GM19025 (cell line): Measurements from ENCODE around the gene MYLK4.

Source experiments
- ATAC-seq: cut with Tn5 transposase; IDR thresholded peaks from one replicate; pipeline ENCODE4 v1.9.1; 2021; ENCODE audit warnings: mild to moderate bottlenecking, low read depth, moderate library complexity; ENCODE audit not compliant: unreplicated experiment

MYLK4 gene

DNA sequence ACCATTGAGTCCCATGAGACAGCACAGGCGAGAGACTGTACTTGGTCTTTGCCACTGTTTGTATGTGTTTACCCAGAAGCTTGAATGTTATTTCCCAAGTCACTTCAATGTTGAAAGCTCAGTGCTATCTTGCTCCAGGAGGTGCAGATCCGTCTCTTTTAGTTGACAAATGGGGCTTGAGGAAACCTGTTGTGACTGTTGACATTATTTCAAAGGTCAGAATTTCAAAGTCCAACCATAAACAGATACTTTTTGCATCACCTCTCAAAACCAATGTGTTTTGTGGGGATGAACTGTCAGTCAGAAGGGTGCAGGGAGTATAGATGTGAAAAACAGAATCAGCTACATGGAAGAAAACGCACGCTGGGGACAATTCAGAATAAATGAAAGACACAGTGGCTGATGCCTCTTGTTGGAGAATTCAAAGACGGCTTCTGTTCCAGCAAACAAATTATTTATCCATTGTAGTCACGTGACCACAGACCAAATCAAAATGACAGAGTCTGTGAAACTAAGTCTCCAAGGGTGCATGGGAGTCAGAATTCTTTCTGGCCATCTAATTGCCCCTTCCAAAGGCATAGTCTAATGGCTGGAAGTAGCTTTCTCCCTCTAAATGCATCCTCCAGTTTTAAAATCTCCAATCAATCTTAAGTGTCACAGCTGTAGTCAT, 83.7 kb downstream of the MYLK4 start:
- no peak for ATAC-seq

DNA sequence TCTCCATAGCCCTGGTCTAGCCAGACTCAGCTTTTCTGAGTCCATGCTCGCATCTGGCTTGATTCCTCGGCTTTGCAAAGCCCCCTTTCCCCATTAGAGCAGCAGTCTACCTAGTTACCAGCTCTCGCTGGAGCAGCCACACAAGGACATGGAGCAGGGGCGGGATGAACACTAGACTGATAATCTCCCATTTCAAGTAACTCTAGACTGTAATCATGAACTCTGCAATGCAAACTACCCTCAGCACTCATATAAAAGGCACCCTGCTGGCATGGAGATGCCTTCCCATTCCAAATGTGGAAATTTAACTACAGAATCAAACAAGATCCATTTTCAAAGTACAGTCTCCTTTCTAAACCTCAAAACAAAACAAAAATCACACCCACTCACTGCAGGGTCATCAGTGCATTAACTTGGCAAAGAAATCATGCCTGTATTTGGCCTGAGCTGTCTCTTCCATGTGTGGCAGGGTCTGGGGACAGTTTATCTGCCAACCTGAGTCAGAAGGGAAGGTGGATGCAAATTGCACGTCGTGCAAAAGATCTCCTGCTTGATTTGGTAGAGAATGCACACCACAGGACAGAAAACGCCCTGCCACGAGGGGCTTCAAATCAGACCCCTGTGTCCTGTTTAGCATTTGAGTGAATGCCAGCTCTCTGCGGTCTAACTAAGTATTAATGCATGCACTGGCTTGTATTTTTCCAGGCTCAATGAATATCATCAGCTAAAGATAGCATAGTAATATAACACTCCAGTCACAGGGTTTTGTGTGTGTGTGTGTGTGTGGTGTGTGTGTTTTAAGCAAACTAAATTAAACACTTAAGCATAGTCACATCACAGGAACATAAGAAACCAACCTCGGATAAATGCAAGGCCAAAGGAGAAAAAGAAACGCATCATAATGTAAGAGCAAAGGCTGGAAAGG, 85.3 kb downstream of the MYLK4 start:
- no peak for ATAC-seq

DNA sequence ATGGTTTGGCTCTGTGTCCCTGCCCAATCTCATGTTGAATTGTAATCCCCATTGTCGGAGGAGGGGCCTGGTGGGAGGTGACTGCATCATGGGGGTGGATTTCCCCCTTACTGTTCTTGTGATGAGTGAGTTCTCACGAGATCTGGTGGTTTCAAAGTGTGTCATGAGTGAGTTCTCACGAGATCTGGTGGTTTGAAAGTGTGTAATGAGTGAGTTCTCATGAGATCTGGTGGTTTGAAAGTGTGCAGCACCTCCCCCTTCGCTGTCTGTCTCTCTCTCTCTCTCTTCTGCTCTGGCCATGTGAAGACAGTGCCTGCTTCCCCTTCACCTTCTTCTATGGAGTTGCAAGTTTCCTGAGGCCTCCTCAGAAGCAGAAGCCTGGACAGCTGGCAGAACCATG, 87.6 kb downstream of the MYLK4 start:
- no peak for ATAC-seq

DNA sequence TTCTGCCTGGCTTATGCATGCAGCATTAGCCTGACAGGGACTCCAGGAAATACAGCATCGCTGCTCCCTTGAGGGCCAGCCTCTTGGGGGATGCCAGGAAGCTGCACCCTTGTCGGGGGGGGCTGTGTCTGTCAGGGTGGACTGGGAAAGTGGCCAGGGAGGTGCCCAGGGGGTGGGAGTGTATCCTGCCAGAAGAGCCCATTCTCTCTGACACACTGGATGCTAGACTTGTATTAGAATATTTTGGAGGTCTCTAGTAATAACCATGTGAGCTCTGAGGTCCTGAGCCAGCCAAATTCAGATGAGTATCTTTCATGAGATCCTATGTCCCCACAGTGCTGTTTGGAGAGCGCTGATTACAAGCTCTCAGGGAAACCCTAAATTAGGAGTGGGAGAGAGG, 89.1 kb downstream of the MYLK4 start:
- ATAC-seq: no peak

DNA sequence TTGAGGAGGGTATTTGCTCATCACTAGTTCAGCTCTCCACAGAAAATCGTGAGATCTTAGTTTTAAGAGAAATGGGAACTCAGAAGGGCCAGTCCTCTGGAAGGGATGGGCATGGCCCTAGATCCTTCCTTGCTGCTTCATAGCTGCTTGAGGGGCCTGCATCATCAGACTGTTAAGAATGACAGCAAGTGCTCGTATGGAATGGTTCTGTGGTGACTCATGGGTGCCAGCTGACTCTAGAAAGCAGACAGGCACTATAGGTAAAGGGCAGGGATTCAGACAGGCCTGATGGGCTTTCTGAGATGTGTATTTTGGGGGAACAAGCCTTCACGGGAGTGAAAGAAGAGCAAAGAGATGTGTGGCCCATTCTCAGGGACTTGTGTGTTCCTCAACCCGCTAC, 90.8 kb downstream of the MYLK4 start:
- no peak for ATAC-seq

DNA sequence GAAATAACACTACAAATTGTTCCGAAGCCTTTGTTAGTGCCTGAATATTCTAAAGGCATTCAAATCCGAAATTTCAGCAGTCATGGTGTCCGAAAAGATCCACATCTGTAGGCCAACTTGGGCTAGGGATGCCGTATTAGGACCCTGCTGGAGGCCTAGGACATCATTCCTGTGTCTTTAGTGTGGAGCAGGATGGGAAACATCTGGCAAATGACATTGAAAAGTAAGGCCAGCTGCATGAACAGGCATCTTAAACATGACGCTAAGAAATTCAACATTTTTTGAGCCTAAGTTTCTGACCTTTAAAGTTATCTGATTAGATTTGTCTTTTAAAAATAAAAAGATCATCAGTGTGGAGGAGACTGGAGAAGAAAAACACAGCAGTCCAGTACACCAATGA, 91.3 kb downstream of the MYLK4 start:
- ATAC-seq: no peak

DNA sequence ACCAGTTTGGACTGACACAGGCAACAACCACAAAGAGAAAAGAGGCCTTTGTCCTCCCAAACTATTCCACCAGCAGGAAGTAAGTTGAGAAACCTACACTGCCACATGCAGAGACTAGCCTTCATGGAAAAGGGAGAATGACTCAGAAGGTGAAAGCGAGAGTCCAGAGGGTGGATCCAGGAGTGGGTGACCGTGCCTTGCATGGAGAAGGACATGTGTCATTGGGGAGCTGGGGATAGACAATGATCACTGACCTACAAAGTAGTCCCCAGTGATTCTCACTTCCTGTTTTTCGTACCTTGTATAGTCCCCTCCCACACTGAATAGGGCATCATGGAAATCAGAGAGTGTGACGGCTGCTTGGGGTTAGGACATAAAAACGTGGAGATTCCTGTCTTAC, 91.9 kb downstream of the MYLK4 start:
- no peak for ATAC-seq

DNA sequence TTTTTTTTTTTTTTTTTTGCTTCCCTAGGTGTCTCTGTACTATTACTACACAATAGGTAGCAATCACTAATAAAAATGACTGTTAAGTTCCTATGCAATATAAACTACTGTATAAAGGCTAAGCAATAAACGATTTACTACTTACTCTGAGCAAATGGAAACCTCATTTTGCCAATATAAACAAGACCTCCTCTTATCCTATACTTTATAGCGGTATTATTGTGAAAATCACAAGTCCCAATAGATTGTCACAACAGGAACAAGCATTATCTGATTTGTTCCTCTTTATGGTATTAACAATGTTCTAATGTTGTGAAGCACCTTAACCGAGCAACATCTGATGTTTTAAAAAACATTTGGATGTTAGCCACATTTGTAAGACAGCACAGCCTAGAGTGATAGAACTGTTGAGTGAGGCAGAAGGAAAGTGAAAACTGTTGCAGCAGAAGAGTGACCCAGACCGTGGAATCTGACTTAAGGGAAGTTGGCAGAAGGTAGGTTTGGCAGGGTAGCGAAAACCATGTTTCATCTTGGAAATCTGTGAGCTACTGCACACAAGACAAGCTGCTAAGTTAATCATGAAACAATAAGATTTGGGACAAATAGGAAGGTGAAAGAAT, 94.2 kb downstream of the MYLK4 start:
- no peak for ATAC-seq

DNA sequence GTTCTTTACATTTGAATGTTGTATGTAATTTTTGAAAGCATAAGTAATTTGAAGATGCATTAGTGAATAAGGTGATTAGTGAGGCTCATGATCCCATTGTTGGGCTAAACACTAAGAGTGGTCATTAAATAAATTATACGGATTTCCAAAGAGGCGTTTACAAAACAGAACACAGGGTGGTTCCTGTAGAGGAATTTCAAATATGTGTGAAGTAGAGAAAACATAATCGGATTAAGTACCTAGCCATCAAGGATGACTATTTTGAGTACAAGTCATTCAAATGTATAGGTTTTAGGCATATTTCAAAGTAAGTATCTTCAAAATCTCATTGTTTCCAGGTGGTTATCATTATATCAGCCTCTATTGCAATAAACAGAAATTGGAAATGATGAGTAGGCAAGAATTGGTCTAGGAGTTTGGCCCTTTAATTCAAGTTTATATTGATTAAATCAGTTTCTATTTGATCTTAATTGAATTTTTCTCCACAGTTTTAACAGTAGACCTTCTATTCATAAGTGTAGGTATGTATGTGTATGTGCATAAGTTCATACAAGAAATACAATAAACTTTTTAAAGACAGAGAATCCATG, 94.8 kb downstream of the MYLK4 start:
- no peak for ATAC-seq

DNA sequence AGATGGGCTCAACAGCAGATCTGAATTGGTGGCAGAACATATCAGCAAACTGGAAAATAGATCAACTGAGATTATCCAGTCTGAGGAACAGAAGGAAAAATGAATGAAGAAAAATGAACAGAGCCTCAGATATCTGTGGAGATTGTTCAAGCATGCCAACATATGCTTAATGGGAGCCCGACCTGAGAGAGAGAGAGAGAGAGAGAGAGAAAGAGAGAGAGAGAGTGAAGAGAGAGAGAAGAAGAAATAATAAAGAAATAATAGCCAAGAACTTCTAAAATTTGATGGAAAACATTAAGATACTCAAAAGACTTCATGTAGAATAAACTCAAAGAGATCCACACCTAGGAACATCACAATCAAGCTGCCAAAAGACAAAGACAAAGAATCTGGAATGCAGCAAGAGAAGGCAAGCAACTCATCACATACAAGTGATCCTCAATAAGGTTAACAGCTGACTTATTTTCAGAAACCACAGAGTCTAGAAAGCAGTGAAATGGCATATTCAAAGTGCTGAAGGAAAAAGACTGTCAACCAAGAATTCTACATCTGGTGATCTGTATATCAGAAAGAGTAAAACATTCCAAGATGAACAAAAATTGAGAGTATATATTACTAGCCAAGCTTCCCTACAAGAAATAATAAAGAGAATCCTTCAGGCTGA, 97.2 kb downstream of the MYLK4 start:
- ATAC-seq: no peak

DNA sequence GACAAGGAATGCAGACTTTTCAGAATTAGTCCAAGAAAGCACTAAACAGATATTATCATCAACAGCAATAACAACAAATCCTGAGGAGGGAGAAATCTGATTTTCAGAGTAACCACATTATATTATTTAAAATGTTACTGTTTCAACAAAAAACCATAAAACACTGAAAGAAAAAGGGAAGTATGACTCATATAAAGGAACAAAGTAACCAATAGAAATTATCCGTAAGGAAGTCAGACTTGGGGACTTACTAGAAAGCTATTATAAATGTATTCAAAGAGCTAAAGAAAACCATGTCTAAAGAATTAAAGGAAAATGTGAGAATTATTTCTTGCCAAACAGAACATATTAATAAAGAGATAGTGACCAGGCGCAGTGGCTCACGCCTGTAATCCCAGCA, 98.1 kb downstream of the MYLK4 start:
- no peak for ATAC-seq

DNA sequence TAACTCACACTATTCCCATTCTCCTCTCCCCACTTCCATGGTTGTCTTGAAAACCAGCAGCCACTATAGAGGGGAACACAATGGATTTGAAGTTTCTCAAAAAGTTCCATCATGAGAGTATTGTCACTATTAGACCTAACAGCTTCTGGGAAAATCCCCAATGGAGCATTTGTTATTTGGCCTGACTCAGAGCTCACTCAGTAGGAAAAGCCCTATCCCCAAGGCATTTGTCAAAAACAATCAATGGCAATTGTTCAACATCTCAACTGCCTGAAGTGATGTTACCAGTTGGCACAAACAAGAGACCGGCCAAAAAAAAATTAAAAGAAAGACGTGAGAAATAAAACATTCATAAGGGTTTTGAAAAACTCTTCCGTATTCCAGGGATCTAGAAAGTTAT, 98.8 kb downstream of the MYLK4 start:
- no peak for ATAC-seq

DNA sequence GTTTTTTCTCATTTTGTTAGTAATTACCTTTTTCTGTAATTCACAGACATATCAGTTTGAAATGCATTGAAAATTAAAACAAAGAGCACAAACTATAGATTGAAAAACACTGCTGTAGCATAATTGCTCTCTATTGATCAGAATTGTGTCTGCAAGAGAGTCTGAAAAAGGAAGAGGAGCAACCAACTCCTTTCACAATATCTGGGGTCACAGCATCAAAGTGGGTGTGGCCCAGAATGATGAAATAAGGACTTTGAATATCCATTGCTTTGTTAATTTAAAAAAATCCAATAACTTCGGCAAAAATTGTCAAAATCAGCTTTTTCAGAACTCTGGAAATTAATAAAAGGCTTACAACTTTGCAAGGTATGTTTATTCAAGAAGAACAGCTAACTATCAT, 99.2 kb downstream of the MYLK4 start:
- no peak for ATAC-seq

DNA sequence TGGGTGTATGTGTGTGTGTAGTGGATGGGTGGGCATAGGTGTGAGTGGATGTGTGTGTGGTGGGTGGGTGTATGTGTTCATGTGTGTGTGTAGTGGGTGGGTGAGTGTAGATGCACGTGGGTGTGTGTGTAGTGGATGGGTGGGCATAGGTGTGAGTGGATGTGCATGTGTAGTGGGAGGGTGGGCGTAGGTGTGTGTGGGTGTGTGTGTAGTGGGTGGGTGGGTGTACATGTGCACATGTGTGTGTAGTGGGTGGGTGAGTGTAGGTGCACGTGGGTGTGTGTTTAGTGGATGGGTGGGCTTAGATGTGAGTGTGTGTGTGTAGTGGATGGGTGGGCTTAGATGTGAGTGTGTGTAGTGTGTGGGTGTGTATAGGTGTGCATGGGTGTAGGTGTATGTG, 104.4 kb downstream of the MYLK4 start:
- no peak for ATAC-seq

DNA sequence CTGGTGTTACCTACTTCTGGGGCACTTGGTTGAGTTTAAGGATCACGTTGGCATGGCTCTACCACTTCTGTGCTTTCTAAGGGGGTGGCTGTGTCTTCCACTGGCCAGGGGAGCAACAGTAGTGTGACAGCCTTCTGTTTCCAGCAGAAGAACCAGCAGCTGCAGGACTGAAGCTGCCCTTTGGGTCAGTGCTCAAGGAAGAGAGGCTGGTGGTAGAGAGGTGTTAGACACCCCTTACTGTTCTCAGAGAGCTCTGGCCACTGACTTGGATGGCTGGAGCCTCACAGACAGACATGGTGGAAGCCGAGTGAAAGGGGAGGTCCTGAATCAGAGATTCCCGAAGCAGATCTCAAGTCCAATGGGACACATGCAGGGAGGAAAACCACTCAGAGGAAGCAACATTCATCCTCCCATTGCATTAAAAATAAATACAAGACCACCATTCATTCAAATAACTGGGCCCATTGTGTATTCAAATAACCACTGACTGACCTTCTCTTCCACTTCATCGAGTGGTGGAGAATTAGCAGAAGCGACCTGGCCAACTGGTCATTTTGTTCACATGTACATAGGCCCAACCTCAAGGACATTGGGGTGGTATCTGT, 106.7 kb downstream of the MYLK4 start:
- ATAC-seq: no peak

DNA sequence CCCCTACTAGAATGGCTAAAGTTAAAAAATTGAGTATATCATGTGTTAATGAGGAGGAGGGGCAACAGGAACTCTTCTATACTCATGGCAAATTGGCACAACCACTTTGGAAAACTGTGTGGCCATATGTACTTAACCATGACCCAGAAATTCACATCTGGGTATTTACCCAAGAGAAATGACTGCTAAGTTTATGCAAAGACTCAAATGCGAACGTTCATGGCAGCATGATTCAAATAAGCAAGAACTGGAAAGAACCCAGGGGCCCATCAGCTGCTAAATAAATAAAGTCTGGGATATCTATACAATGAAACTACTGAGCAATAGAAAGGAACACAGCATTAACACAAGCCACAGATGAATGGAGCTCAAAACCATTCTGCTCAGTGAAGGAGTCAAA, 107.6 kb downstream of the MYLK4 start:
- ATAC-seq: no peak

DNA sequence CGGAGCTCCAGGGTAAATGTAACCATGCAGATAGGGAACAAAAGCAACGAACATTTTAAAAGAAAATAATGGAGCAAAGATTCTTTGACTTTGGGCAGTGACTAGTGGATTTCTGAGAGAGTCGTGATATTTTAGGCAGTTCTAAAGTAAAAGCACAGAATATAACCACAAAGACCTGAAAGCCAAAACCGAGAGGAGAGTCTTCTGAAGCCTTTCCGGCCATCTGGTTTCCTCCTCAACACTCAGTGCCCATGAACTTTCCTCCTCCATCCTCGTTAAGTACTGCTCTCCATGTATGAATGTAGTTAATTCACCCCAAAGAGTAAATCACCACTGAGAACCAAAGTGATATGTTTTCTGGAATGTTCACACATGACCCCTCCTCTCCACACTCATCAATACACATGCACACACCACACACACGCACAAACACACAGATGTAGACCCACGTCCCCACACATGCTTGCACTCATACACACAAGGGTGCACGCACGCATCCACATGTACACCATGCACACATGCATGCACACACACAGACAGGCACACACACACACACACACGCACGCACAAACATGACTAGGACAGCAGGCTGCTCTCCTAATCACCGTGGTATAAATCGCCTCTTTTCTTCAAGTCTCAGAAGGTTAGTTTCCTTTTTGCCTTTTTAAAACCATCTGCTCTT, 109.5 kb downstream of the MYLK4 start:
- no peak for ATAC-seq

DNA sequence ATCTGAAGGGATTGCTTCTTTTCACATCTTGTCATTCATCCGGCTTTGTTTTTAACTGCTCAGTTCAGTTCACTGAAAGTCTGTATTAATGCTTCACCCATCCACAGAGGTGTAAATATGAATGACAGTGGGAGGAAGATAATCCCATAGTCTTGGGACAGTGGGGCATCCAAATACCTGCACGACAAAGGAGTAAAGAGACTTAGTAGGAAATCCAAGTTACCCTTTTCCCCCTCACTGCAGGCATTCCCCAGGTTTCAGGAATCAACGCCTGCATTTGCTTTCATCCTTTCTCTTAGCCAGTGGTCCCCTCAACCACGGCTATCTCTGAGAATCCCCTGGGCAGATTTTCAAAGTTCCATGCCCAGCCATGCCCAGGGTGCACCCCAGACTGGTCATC, 110.2 kb downstream of the MYLK4 start:
- no peak for ATAC-seq

DNA sequence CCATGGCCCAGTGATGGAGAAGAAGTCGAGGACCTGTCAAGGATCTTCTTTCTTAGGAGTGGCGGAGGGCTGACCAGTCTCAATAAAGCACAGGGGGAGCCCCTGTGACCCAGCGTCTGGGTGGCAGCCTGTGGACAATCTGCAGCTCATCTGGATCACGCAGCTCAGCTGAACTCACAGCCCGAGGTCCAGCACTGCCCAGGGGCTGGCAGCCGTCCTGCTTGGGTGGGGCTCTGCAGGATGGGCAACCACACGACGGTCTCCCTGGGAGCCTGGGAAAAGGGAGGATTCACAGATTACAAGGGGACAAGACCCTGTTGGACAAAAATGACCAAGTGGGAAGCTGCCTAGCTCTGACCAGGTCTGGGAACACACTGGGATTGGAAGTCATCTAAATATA, 110.8 kb downstream of the MYLK4 start:
- no peak for ATAC-seq

DNA sequence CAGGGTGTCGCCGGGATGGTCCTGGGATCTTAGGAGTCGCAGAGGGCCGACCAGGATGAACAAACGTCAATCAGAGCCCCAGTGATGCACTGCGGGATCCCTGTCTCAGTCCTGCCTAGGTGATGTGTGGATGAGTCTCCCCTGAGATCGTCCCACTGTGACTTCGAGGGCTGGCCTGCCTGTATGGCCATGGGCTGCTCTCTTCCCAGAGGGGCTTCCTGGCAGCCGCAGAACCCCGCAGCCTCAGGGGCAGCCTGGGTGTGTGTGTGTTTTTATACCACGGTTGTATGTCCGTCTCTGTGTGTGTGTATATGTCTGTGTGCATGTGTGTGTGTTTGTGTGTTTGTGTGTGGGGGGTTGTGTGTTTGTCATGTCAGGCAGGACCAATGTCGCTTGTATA, 111.6 kb downstream of the MYLK4 start:
- ATAC-seq: no peak
